GM23248 (cell line): Measurements from ENCODE around the gene CASZ1. TPM values are rescaled to one million over a fixed set of nuclear protein-coding genes. Genes with fewer than 3 reads are reported as not detected.

Source experiments
- DNase-seq: peaks from one replicate; pipeline ENCODE4 v3.0.0-alpha.2; 2015
- H2AFZ ChIP-seq: fragments of 200-600 bp; sonication (generic); 2 replicates; pipeline ENCODE4 v1.6.1; 2016; ENCODE audit warnings: antibody characterized with exemption
- H3F3A ChIP-seq: fragments of 200-600 bp; sonication (generic); 2 replicates; pipeline ENCODE4 v1.6.1; 2016; ENCODE audit warnings: mild to moderate bottlenecking, antibody characterized with exemption, mixed run types; ENCODE audit not compliant: insufficient read depth
- H3K27ac ChIP-seq: fragments of 200-600 bp; sonication (generic); 2 replicates; pipeline ENCODE4 v1.5.1; 2016; ENCODE audit warnings: mild to moderate bottlenecking
- H3K27me3 ChIP-seq: fragments of 200-600 bp; sonication (generic); replicated peaks from 2 replicates; pipeline ENCODE4 v1.6.1; 2016; ENCODE audit warnings: mild to moderate bottlenecking; ENCODE audit not compliant: insufficient read depth
- H3K36me3 ChIP-seq: fragments of 200-600 bp; sonication (generic); 2 replicates; pipeline ENCODE4 v1.6.1; 2016; ENCODE audit warnings: low read depth, mild to moderate bottlenecking
- H3K4me1 ChIP-seq: fragments of 200-600 bp; sonication (generic); 2 replicates; pipeline ENCODE4 v1.6.1; 2016; ENCODE audit warnings: mild to moderate bottlenecking; ENCODE audit not compliant: insufficient read depth
- H3K4me2 ChIP-seq: fragments of 200-600 bp; sonication (generic); one replicate; pipeline ENCODE4 v1.6.1; 2016; ENCODE audit warnings: mild to moderate bottlenecking; ENCODE audit not compliant: unreplicated experiment
- H3K4me3 ChIP-seq: fragments of 200-600 bp; sonication (generic); 2 replicates; pipeline ENCODE4 v1.5.1; 2016; ENCODE audit warnings: mild to moderate bottlenecking
- H3K79me2 ChIP-seq: fragments of 200-600 bp; sonication (generic); 2 replicates; pipeline ENCODE4 v1.6.1; 2016; ENCODE audit warnings: mild to moderate bottlenecking; ENCODE audit not compliant: insufficient read depth
- H3K9ac ChIP-seq: fragments of 200-600 bp; sonication (generic); 2 replicates; pipeline ENCODE4 v1.6.1; 2016; ENCODE audit warnings: mild to moderate bottlenecking
- H3K9me2 ChIP-seq: fragments of 200-600 bp; sonication (generic); 2 replicates; pipeline ENCODE4 v1.6.1; 2016; ENCODE audit warnings: mixed run types, mild to moderate bottlenecking, moderate library complexity; ENCODE audit not compliant: insufficient read depth
- H3K9me3 ChIP-seq: fragments of 200-600 bp; sonication (generic); one replicate; pipeline ENCODE4 v1.6.1; 2017; ENCODE audit warnings: low read depth
- H4K20me1 ChIP-seq: fragments of 200-600 bp; sonication (generic); 2 replicates; pipeline ENCODE4 v1.6.0; 2016; ENCODE audit not compliant: insufficient read depth
- EZH2 ChIP-seq: fragments of 200-600 bp; sonication (generic); IDR thresholded peaks from 2 replicates; pipeline ENCODE4 v1.6.1; 2018; ENCODE audit warnings: antibody characterized with exemption, mild to moderate bottlenecking; ENCODE audit not compliant: insufficient read depth, poor library complexity, severe bottlenecking
- EZH2phosphoT487 ChIP-seq: fragments of 200-600 bp; sonication (generic); IDR thresholded peaks from 2 replicates; pipeline ENCODE4 v1.6.1; 2018; ENCODE audit warnings: antibody characterized with exemption, moderate library complexity, mild to moderate bottlenecking, low read depth; ENCODE audit not compliant: insufficient read depth
- WGBS, 2 experiments: methylation state at CpG; one replicate each; pipeline ENCODE4 v1.1.6; 2015 to 2017; ENCODE audit warnings: low lambda C conversion rate in 2 of 2, low coverage in 1 of 2; ENCODE audit errors: missing lambda C conversion rate in 2 of 2; 5-methylcytosine and 5-hydroxymethylcytosine counted together
- in situ Hi-C: fragments of 300-500 bp; cut with MboI; formaldehyde crosslinking; loops from 2 replicates; pipeline ENCODE4 v1.15.0; 2020
- polyA plus RNA-seq: library from polyadenylated mRNA; unstranded; fragments of >200 nt; fragmentation: Nextera tagmentation; extraction: Ambion mirVana; gene quantifications from 2 replicates; pipeline ENCODE4 v1.2.1, GENCODE V29; 2016
- total RNA-seq: library from RNA; depleted of rRNA; stranded (reverse); fragments of >200 nt; shearing (Covaris generic); gene quantifications from 2 replicates; pipeline ENCODE4 v1.2.3, GENCODE V29; 2014

CASZ1 gene
- total and polyA plus RNA-seq, 2 experiments from 2014 or later, result 0.11 to 0.54 TPM

GRCh38 chr1:10745886-10746455 is 50.5 kb downstream of the CASZ1 start:
- H3K79me2 ChIP-seq, result no peaks in the 10 kb centered on the region
- H4K20me1 ChIP-seq, result no peaks in the 10 kb centered on the region
- H3K27me3 ChIP-seq, result no peaks in the 10 kb centered on the region; the same call in 1 of the 2 replicates
- WGBS, 2 experiments, result 59 to 66% methylated on average over 18 of the region's 18 CpGs
- no peaks in the 10 kb centered on the region for H3K4me1 ChIP-seq
- H3K9me3 ChIP-seq, result no peaks in the 10 kb centered on the region
- no peaks in the 10 kb centered on the region for H3F3A ChIP-seq
- no peaks in the 10 kb centered on the region for H3K9me2 ChIP-seq
- H3K4me3 ChIP-seq, result no peak overlapping the region
- no peak for DNase-seq
- H3K27ac ChIP-seq, result no peak overlapping the region
- no peak overlapping the region for H2AFZ ChIP-seq
- TF ChIP-seq EZH2phosphoT487, result no peak
- TF ChIP-seq EZH2, result no peak
- no peak overlapping the region for H3K4me2 ChIP-seq
- no peaks in the 10 kb centered on the region for H3K36me3 ChIP-seq
- no peak overlapping the region for H3K9ac ChIP-seq
- in situ Hi-C loops, result no loop called here

- no peak for DNase-seq
- TF ChIP-seq EZH2phosphoT487, result no peak
- no peak for TF ChIP-seq EZH2
- Histone ChIP-seq H3K4me2 (no peak overlapping the region), H3K79me2 (no peaks in the 10 kb centered on the region), H3K36me3 (no peaks in the 10 kb centered on the region), H3K9me2 (no peaks in the 10 kb centered on the region), H3K4me3 (no peak overlapping the region), H3K9ac (no peak overlapping the region), H3K27ac (no peak overlapping the region), H3K27me3 (no peaks in the 10 kb centered on the region; the same call in 1 of the 2 replicates), H3K9me3 (no peaks in the 10 kb centered on the region), H3K4me1 (no peaks in the 10 kb centered on the region), H3F3A (no peaks in the 10 kb centered on the region), H4K20me1 (no peaks in the 10 kb centered on the region), H2AFZ (no peak overlapping the region)
- in situ Hi-C loops, result no loop called here
- WGBS, 2 experiments, result 74 to 80% methylated on average over 6 of the region's 6 CpGs
These were observed 51.1 kb downstream of the CASZ1 start for GRCh38 chr1:10745383-10745782.

- 81 to 86% methylated on average over 18 of the region's 18 CpGs for WGBS, 2 experiments
These were observed 51.7 kb downstream of the CASZ1 start for GRCh38 chr1:10744654-10745238.

GRCh38 chr1:10744029-10744428 is 52.4 kb downstream of the CASZ1 start:
- Histone ChIP-seq H3K27ac (no peak overlapping the region), H3K79me2 (no peaks in the 10 kb centered on the region), H3K9me3 (no peaks in the 10 kb centered on the region), H3K36me3 (no peaks in the 10 kb centered on the region), H3K9me2 (no peaks in the 10 kb centered on the region), H3F3A (no peaks in the 10 kb centered on the region), H3K4me2 (no peak overlapping the region), H3K27me3 (no peaks in the 10 kb centered on the region; the same call in 1 of the 2 replicates), H2AFZ (no peak overlapping the region), H3K4me3 (no peak overlapping the region), H3K4me1 (no peaks in the 10 kb centered on the region), H4K20me1 (no peaks in the 10 kb centered on the region), H3K9ac (no peak overlapping the region)
- WGBS, 2 experiments, result 17 to 30% methylated on average over 5 to 8 of the region's 11 CpGs
- no peak for DNase-seq
- no peak for TF ChIP-seq EZH2phosphoT487
- TF ChIP-seq EZH2, result no peak
- in situ Hi-C loops, result no loop called here

More at GRCh38 chr1:10744654-10745238, 51.7 kb downstream of the CASZ1 start:
- TF ChIP-seq EZH2phosphoT487 (no peak), EZH2 (no peak)
- no peak overlapping the region for H3K9ac ChIP-seq
- in situ Hi-C loops, result no loop called here
- H3K9me3 ChIP-seq, result no peaks in the 10 kb centered on the region
- no peak overlapping the region for H3K27ac ChIP-seq
- no peaks in the 10 kb centered on the region for H3F3A ChIP-seq
- no peaks in the 10 kb centered on the region; the same call in 1 of the 2 replicates for H3K27me3 ChIP-seq
- no peaks in the 10 kb centered on the region for H3K36me3 ChIP-seq
- H3K79me2 ChIP-seq, result no peaks in the 10 kb centered on the region
- H3K4me1 ChIP-seq, result no peaks in the 10 kb centered on the region
- no peak for DNase-seq
- no peak overlapping the region for H2AFZ ChIP-seq
- H4K20me1 ChIP-seq, result no peaks in the 10 kb centered on the region
- no peaks in the 10 kb centered on the region for H3K9me2 ChIP-seq
- no peak overlapping the region for H3K4me2 ChIP-seq
- no peak overlapping the region for H3K4me3 ChIP-seq
